ENCODE results near the gene GPN1. TPM values are rescaled to one million over a fixed set of nuclear protein-coding genes. Genes with fewer than 3 reads are reported as not detected.

Gene GPN1
- total RNA-seq, 1 experiment from 2014 or later: 48.5 TPM

DNA sequence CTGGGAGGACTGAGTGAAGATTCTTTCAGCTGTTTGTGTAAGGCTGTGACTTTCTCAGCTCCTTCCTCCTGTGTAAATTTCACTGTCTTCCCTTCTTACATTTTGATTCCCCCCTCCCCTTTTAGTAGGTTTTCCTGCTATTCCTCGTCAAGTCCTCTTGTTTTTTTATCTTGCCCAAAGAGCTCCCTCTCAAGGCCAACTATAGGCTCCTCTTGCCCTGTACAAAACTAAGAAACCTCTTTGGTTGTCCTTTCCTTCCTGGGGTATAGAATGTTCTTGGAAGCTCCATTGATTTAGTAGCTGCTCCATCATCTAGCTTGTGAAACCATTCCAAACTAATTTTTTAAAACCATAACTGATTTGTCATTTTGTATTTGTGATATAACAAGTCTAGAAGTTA, 7.3 kb upstream of the GPN1 start:
- Histone ChIP-seq H3T11ph (ENCODE audit: low read length) (no peak overlapping the region), H3K9me3 (ENCODE audit: control insufficient read depth, low read depth, low read length) (no peaks in the 10 kb centered on the region), H3K23me2 (ENCODE audit: insufficient read length, low read depth, low read length, poor library complexity, severe bottlenecking) (no peaks in the 10 kb centered on the region), H3K79me2 (ENCODE audit: insufficient read depth, low read length) (no peaks in the 10 kb centered on the region), H3K79me1 (ENCODE audit: insufficient read depth, low read depth, low read length, poor library complexity, severe bottlenecking) (no peaks in the 10 kb centered on the region), H3K4me1 (ENCODE audit: insufficient read depth, low read length) (peaks cover 2% of the 10 kb centered on the region; the same call in 1 of the 2 replicates), H3K4ac (ENCODE audit: low read depth, low read length) (no peak overlapping the region), H3K56ac (ENCODE audit: insufficient read length, low read depth, low read length) (no peak overlapping the region), H3K23ac (ENCODE audit: insufficient read length, low read depth, low read length) (no peak overlapping the region), H3K14ac (ENCODE audit: insufficient read depth, low read length) (no peak overlapping the region), H4K91ac (ENCODE audit: insufficient read length, low read depth, low read length) (no peak overlapping the region), H3K27me3 (ENCODE audit: insufficient read depth, low read length) (no peaks in the 10 kb centered on the region; the same call in 1 of the 2 replicates), H2BK15ac (ENCODE audit: low read depth, low read length) (no peak overlapping the region), H4K8ac (replicated peaks; ENCODE audit: insufficient read length, low read depth, low read length) (no peak overlapping the region), H2BK120ac (ENCODE audit: low read depth, low read length, poor library complexity, severe bottlenecking) (no peak overlapping the region), H2BK12ac (ENCODE audit: insufficient read length, low read depth, low read length) (no peak overlapping the region), H3K27ac (ENCODE audit: insufficient read length, low read depth, low read length) (no peak overlapping the region), H2BK5ac (ENCODE audit: insufficient read length, low read length) (no peak overlapping the region), H2AK5ac (ENCODE audit: insufficient read length, low read length) (no peak overlapping the region), H4K5ac (ENCODE audit: insufficient read length, low read depth, low read length) (no peak overlapping the region), H3K9ac (ENCODE audit: extremely low read depth, insufficient read length, low read length) (no peak overlapping the region), H4K20me1 (ENCODE audit: control insufficient read depth, insufficient read depth, insufficient read length) (no peaks in the 10 kb centered on the region), H2AFZ (ENCODE audit: low read length) (no peak overlapping the region), H3K4me2 (ENCODE audit: insufficient read depth, insufficient read length, low read length) (no peak overlapping the region), H3K18ac (ENCODE audit: insufficient read length, low read depth, low read length) (no peak overlapping the region), H2BK20ac (ENCODE audit: low read depth, low read length, poor library complexity, severe bottlenecking) (no peak overlapping the region)
- TF ChIP-seq, protein P1, sequence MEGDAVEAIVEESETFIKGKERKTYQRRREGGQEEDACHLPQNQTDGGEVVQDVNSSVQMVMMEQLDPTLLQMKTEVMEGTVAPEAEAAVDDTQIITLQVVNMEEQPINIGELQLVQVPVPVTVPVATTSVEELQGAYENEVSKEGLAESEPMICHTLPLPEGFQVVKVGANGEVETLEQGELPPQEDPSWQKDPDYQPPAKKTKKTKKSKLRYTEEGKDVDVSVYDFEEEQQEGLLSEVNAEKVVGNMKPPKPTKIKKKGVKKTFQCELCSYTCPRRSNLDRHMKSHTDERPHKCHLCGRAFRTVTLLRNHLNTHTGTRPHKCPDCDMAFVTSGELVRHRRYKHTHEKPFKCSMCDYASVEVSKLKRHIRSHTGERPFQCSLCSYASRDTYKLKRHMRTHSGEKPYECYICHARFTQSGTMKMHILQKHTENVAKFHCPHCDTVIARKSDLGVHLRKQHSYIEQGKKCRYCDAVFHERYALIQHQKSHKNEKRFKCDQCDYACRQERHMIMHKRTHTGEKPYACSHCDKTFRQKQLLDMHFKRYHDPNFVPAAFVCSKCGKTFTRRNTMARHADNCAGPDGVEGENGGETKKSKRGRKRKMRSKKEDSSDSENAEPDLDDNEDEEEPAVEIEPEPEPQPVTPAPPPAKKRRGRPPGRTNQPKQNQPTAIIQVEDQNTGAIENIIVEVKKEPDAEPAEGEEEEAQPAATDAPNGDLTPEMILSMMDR (conservative IDR thresholded peaks at IDR 0.05): peak; percentile 34; the same call in 2 of the 3 replicates
- no peak for DNase-seq
- no peak overlapping the region for H3K27ac Mint-ChIP-seq
- H3K4me3 Mint-ChIP-seq: no peak overlapping the region
- H3K36me3 Mint-ChIP-seq (ENCODE audit: insufficient read depth in 1 of 3, low read depth in 3 of 3): peaks cover 25 to 66% (median 55%) of the 10 kb centered on the region in 3 experiments; a peak in 6 of 7 replicates
- no peaks in the 10 kb centered on the region for H3K27me3 Mint-ChIP-seq (ENCODE audit: low read depth)
- H3K9me3 Mint-ChIP-seq: no peaks in the 10 kb centered on the region
- peaks cover 8 to 22% of the 10 kb centered on the region in 2 experiments; a peak in 3 of 4 replicates for H3K4me1 Mint-ChIP-seq
- no CpG with 5 or more reads among the region's 1 CpG for WGBS (ENCODE audit: extremely low coverage, insufficient read length, low lambda C conversion rate)
